Fibroblast of the aortic adventitia (primary cell): ENCODE results near the gene UBAC2. TPM values are rescaled to one million over a fixed set of nuclear protein-coding genes. Genes with fewer than 3 reads are reported as not detected.

Source experiments
- DNase-seq: peaks from one replicate; pipeline ENCODE4 v3.0.0-alpha.2; 2010; ENCODE audit warnings: low read depth
- H3K4me3 ChIP-seq: 2 replicates; pipeline ENCODE4 v1.5.1; 2011; ENCODE audit warnings: low read depth, mild to moderate bottlenecking, control low read depth, low read length, moderate library complexity
- CTCF ChIP-seq: IDR thresholded peaks from 2 replicates; pipeline ENCODE4 v1.5.1; 2011; ENCODE audit warnings: mild to moderate bottlenecking, low read length, control low read depth, inconsistent platforms; ENCODE audit not compliant: insufficient read depth
- total RNA-seq: library from RNA; depleted of rRNA; stranded (reverse); fragments of >200 nt; gene quantifications from 2 replicates; pipeline ENCODE4 v1.2.3, GENCODE V29; 2012; ENCODE audit warnings: low replicate concordance

UBAC2 gene
- total RNA-seq, 1 donor = 33.8 TPM

GRCh38 chr13:99211421-99212035, 10.9 kb downstream of the UBAC2 start:
- no peak for TF ChIP-seq CTCF

GRCh38 chr13:99214232-99214631, 13.6 kb downstream of the UBAC2 start:
- no peak for DNase-seq
- TF ChIP-seq CTCF = no peak
- no peak overlapping the region for H3K4me3 ChIP-seq

More at GRCh38 chr13:99211421-99212035, 10.9 kb downstream of the UBAC2 start:
- no peak for DNase-seq
- no peak overlapping the region for H3K4me3 ChIP-seq

- no peak for TF ChIP-seq CTCF
- DNase-seq = no peak
- H3K4me3 ChIP-seq = no peak overlapping the region
These were observed 14.1 kb downstream of the UBAC2 start for GRCh38 chr13:99214731-99215130.

GRCh38 chr13:99215184-99215830, 14.7 kb downstream of the UBAC2 start:
- no peak for DNase-seq
- H3K4me3 ChIP-seq = no peak overlapping the region
- TF ChIP-seq CTCF = no peak

GRCh38 chr13:99217461-99218110, 16.9 kb downstream of the UBAC2 start:
- TF ChIP-seq CTCF = no peak
- no peak overlapping the region for H3K4me3 ChIP-seq
- no peak for DNase-seq

GRCh38 chr13:99218126-99218525, 17.5 kb downstream of the UBAC2 start:
- H3K4me3 ChIP-seq = no peak overlapping the region
- DNase-seq = no peak
- TF ChIP-seq CTCF = no peak
